M059J (cell line): ENCODE results near the gene AUTS2. TPM values are rescaled to one million over a fixed set of nuclear protein-coding genes. Genes with fewer than 3 reads are reported as not detected.
A peak's percentile ranks its signal among the peaks of the same experiment; 100 is the strongest.
"Not testable (repeated sequence)": the region's sequence is repeated elsewhere in the genome, so short reads cannot be mapped to it uniquely, and the experiment has no call there.

Source experiments
- DNase-seq: peaks from one replicate; pipeline ENCODE4 v3.0.0-alpha.2; 2012; ENCODE audit warnings: low read depth
- total RNA-seq: library from RNA; depleted of rRNA; stranded (reverse); fragments of >200 nt; shearing (Covaris generic); gene quantifications from 2 replicates; pipeline ENCODE4 v1.2.3, GENCODE V29; 2014

AUTS2 gene
- total RNA-seq, 1 experiment from 2014 or later, result 6.9 TPM

- DNase-seq, result no peak
Observed at GRCh38 chr7:70346844-70347462, 748.7 kb downstream of the AUTS2 start.

- DNase-seq, result no peak
Observed at GRCh38 chr7:70347463-70348254, 749.4 kb downstream of the AUTS2 start.

GRCh38 chr7:70349031-70349430 is 750.8 kb downstream of the AUTS2 start:
- no peak for DNase-seq

GRCh38 chr7:70349819-70350218 is 751.5 kb downstream of the AUTS2 start:
- DNase-seq, result no peak

GRCh38 chr7:70352088-70352487 is 753.8 kb downstream of the AUTS2 start:
- DNase-seq, result no peak

GRCh38 chr7:70352906-70353305 is 754.6 kb downstream of the AUTS2 start:
- no peak for DNase-seq

GRCh38 chr7:70353330-70353945 is 755.2 kb downstream of the AUTS2 start:
- no peak for DNase-seq

- no peak for DNase-seq
Observed at GRCh38 chr7:70353946-70354335, 755.7 kb downstream of the AUTS2 start.

GRCh38 chr7:70354409-70355169 is 756.3 kb downstream of the AUTS2 start:
- DNase-seq, result peak; percentile 8

- no peak for DNase-seq
Observed at GRCh38 chr7:70355198-70356020, 757.1 kb downstream of the AUTS2 start.

- DNase-seq, result peak; percentile 4
Observed at GRCh38 chr7:70356085-70356786, 758.0 kb downstream of the AUTS2 start.

- no peak for DNase-seq
Observed at GRCh38 chr7:70356787-70357328, 758.6 kb downstream of the AUTS2 start.

GRCh38 chr7:70360557-70360956 is 762.3 kb downstream of the AUTS2 start:
- no peak for DNase-seq

- no peak for DNase-seq
Observed at GRCh38 chr7:70361821-70362220, 763.5 kb downstream of the AUTS2 start.

GRCh38 chr7:70364393-70364792 is 766.1 kb downstream of the AUTS2 start:
- DNase-seq, result not testable (repeated sequence)

GRCh38 chr7:70371652-70372051 is 773.4 kb downstream of the AUTS2 start:
- no peak for DNase-seq

- DNase-seq, result no peak
Observed at GRCh38 chr7:70372768-70373515, 774.7 kb downstream of the AUTS2 start.

- DNase-seq, result no peak
Observed at GRCh38 chr7:70374772-70375533, 776.7 kb downstream of the AUTS2 start.

- no peak for DNase-seq
Observed at GRCh38 chr7:70376561-70377031, 778.3 kb downstream of the AUTS2 start.
